HCT116 (cell line): ENCODE measurements around the gene POP5. TPM values are rescaled to one million over a fixed set of nuclear protein-coding genes. Genes with fewer than 3 reads are reported as not detected.
"Not testable (repeated sequence)": the region's sequence is repeated elsewhere in the genome, so short reads cannot be mapped to it uniquely, and the experiment has no call there.

Experiments used
- ATAC-seq: fragments of 200-7000 bp; cut with Tn5 transposase; 2 replicates; pipeline ENCODE4 v1.9.1; 2020; ENCODE audit warnings: mild to moderate bottlenecking, moderate library complexity
- BruUV-seq: library from RNA; stranded (reverse); fragments of 400-500 nt; replicated peaks from 2 replicates; lab custom pipeline; 2021; lab: Mats Ljungman, UMichigan
- CTCF ChIA-PET: fragments of 300-600 bp; sonication (Branson Sonifier 250); formaldehyde crosslinking; loops from one replicate; lab custom pipeline; 2021; ENCODE audit warnings: antibody characterized with exemption; lab: Charles Lee
- POLR2A ChIA-PET: fragments of 300-600, 350-600 bp; sonication (Branson Sonifier 250); formaldehyde crosslinking; loops from one replicate; lab custom pipeline; 2021; ENCODE audit warnings: antibody characterized with exemption; lab: Charles Lee
- RAD21 ChIA-PET, 2 experiments: fragments of 300-600 bp; sonication (Branson Sonifier 250); formaldehyde crosslinking; loops; one replicate each; lab custom pipeline; 2023; ENCODE audit warnings: low total read pairs in 2 of 2; ENCODE audit not compliant: uncharacterized antibody in 2 of 2, unreplicated experiment in 2 of 2, low non-redundant PET in 1 of 2; lab: Charles Lee
- DNase-seq: peaks from one replicate; pipeline ENCODE4 v3.0.0-alpha.2; 2010; ENCODE audit warnings: low read depth, low spot score
- H2AFZ ChIP-seq: fragments of 200-600 bp; shearing (Covaris generic), sonication (generic); 2 replicates; pipeline ENCODE4 v1.6.1; 2017; ENCODE audit warnings: low read depth, mixed run types, mixed read lengths, antibody characterized with exemption, low read length; ENCODE audit not compliant: poor library complexity, severe bottlenecking
- H3K27ac ChIP-seq: 2 replicates; pipeline ENCODE4 v1.5.1; 2012; ENCODE audit warnings: low read depth, low read length
- H3K27me3 ChIP-seq: fragments of 200-600 bp; sonication (generic); 2 replicates; pipeline ENCODE4 v1.6.1; 2016; ENCODE audit warnings: mixed run types, low read length, mixed read lengths; ENCODE audit not compliant: insufficient read depth
- H3K36me3 ChIP-seq, 2 experiments: fragments of 200-500 bp in 1 of 2; fragments of 200-600 bp in 1 of 2; sonication (Bioruptor generic) in 1 of 2; sonication (generic) in 1 of 2; 2 replicates each; pipeline versions ENCODE4 v1.5.1 to v1.6.1; 2014 to 2016; ENCODE audit warnings: low read length in 2 of 2, inconsistent platforms in 1 of 2, mixed read lengths in 1 of 2, mixed run types in 1 of 2; ENCODE audit not compliant: insufficient read depth in 2 of 2, control insufficient read depth in 1 of 2
- H3K4me1 ChIP-seq, 2 experiments: fragments of 200-600 bp in 1 of 2; sonication (generic) in 1 of 2; 2 replicates each; pipeline versions ENCODE4 v1.5.1 to v1.6.1; 2012 to 2017; ENCODE audit warnings: low read length in 2 of 2, inconsistent platforms in 1 of 2, mild to moderate bottlenecking in 1 of 2, mixed read lengths in 1 of 2, mixed run types in 1 of 2, moderate library complexity in 1 of 2; ENCODE audit not compliant: insufficient read depth in 2 of 2, control insufficient read depth in 1 of 2
- H3K4me2 ChIP-seq: fragments of 200-600 bp; sonication (generic); 2 replicates; pipeline ENCODE4 v1.6.1; 2017; ENCODE audit warnings: mixed run types, low read length, mixed read lengths
- H3K4me3 ChIP-seq, 2 experiments: fragments of 200-600 bp in 1 of 2; sonication (generic) in 1 of 2; replicated peaks in 1 of 2; 2 replicates each; pipeline ENCODE4 v1.5.1; 2011 to 2016; ENCODE audit warnings: low read length in 2 of 2, control low read depth in 1 of 2, low read depth in 1 of 2, mild to moderate bottlenecking in 1 of 2, mixed read lengths in 1 of 2, mixed run types in 1 of 2
- H3K79me2 ChIP-seq: fragments of 200-600 bp; sonication (generic); 2 replicates; pipeline ENCODE4 v1.6.1; 2017; ENCODE audit warnings: mild to moderate bottlenecking, mixed run types, low read length, moderate library complexity, mixed read lengths; ENCODE audit not compliant: insufficient read depth
- H3K9ac ChIP-seq: fragments of 200-600 bp; sonication (generic); 2 replicates; pipeline ENCODE4 v1.6.1; 2016; ENCODE audit warnings: low read length, mixed read lengths
- H3K9me2 ChIP-seq: fragments of 200-600 bp; sonication (generic), shearing (Covaris generic); 2 replicates; pipeline ENCODE4 v1.6.1; 2017; ENCODE audit warnings: mixed run types, mild to moderate bottlenecking, moderate library complexity; ENCODE audit not compliant: insufficient read depth
- H3K9me3 ChIP-seq, 2 experiments: fragments of 200-500 bp in 1 of 2; fragments of 200-600 bp in 1 of 2; sonication (Bioruptor generic) in 1 of 2; sonication (generic) in 1 of 2; 2 replicates each; pipeline ENCODE4 v1.6.1; 2014 to 2017; ENCODE audit warnings: low read length in 2 of 2, mixed read lengths in 2 of 2, inconsistent platforms in 1 of 2, low read depth in 1 of 2, mild to moderate bottlenecking in 1 of 2, mixed run types in 1 of 2, moderate library complexity in 1 of 2; ENCODE audit not compliant: control insufficient read depth in 1 of 2, insufficient read depth in 1 of 2
- H4K20me1 ChIP-seq: fragments of 200-600 bp; sonication (generic), shearing (Covaris generic); 2 replicates; pipeline ENCODE4 v1.6.1; 2017; ENCODE audit warnings: mixed run types, mild to moderate bottlenecking, moderate library complexity; ENCODE audit not compliant: insufficient read depth
- ELF1 ChIP-seq: IDR thresholded peaks from 2 replicates; pipeline ENCODE4 v1.6.1; 2012; ENCODE audit warnings: low read depth, borderline replicate concordance
- JUND ChIP-seq: IDR thresholded peaks from 2 replicates; pipeline ENCODE4 v1.6.1; 2012
- MAX ChIP-seq: IDR thresholded peaks from 2 replicates; pipeline ENCODE4 v1.6.1; 2012
- SRF ChIP-seq: IDR thresholded peaks from 2 replicates; pipeline ENCODE4 v1.6.1; 2012; ENCODE audit warnings: low read depth
- TCF7L2 ChIP-seq: IDR thresholded peaks from 2 replicates; pipeline ENCODE4 v1.7.0; 2011; ENCODE audit warnings: borderline replicate concordance, inconsistent platforms; ENCODE audit not compliant: insufficient read depth, insufficient read length; ENCODE audit errors: extremely low read depth
- intact Hi-C: fragments of 100-400 bp; cut with micrococcal nuclease; formaldehyde crosslinking; loops from 2 replicates; pipeline ENCODE4 v1.10.0; 2022
- total RNA-seq: library from RNA; stranded (reverse); gene quantifications from one replicate; pipeline ENCODE4 v1.2.1, GENCODE V29; 2021; ENCODE audit not compliant: unreplicated experiment

The POP5 gene
- total RNA-seq, 1 experiment from 2014 or later, result 66.9 TPM

GRCh38 chr12:120614848-120615247, 33.6 kb upstream of the POP5 start:
- RAD21 ChIA-PET, result no interaction called here
- BruUV-seq, result no TSS peak

GRCh38 chr12:120611534-120611933, 30.3 kb upstream of the POP5 start:
- H2AFZ ChIP-seq, intact Hi-C loops, H3K27ac ChIP-seq, H3K27me3 ChIP-seq, H3K9me2 ChIP-seq, H3K79me2 ChIP-seq, H3K9ac ChIP-seq, H3K4me2 ChIP-seq, BruUV-seq, RAD21 ChIA-PET, H4K20me1 ChIP-seq, H3K36me3 ChIP-seq, DNase-seq, ATAC-seq, CTCF ChIA-PET, H3K4me1 ChIP-seq, POLR2A ChIA-PET, H3K9me3 ChIP-seq, H3K4me3 ChIP-seq: not testable (repeated sequence)

More at GRCh38 chr12:120614848-120615247, 33.6 kb upstream of the POP5 start:
- Histone ChIP-seq H3K4me3 (no peak overlapping the region), H3K27me3 (no peaks in the 10 kb centered on the region), H3K4me1 (peaks cover 0 to 6% of the 10 kb centered on the region in 2 experiments; a peak in 2 of 4 replicates), H3K9me2 (no peaks in the 10 kb centered on the region), H3K79me2 (no peaks in the 10 kb centered on the region), H3K36me3 (no peaks in the 10 kb centered on the region), H3K4me2 (no peak overlapping the region), H2AFZ (no peak overlapping the region), H3K27ac (no peak overlapping the region), H4K20me1 (no peaks in the 10 kb centered on the region), H3K9ac (no peak overlapping the region), H3K9me3 (no peaks in the 10 kb centered on the region)
- CTCF ChIA-PET, result no interaction called here
- TF ChIP-seq TCF7L2 (no peak), ELF1 (no peak), JUND (no peak), MAX (no peak), SRF (no peak)
- POLR2A ChIA-PET, result no interaction called here
- no peak for ATAC-seq
- DNase-seq, result no peak
- intact Hi-C loops, result no loop called here
